CD14-positive monocyte (primary cell): ENCODE results near the gene CYP2C8. TPM values are rescaled to one million over a fixed set of nuclear protein-coding genes. Genes with fewer than 3 reads are reported as not detected.
"Not testable (repeated sequence)": the region's sequence is repeated elsewhere in the genome, so short reads cannot be mapped to it uniquely, and the experiment has no call there.

Experiments
- DNase-seq, 3 donors: peaks; one replicate each; pipeline ENCODE4 v3.0.0-alpha.2; 2011 to 2022
- H2AFZ ChIP-seq: 2 replicates; pipeline ENCODE4 v1.6.0; 2012; ENCODE audit warnings: mild to moderate bottlenecking, low read depth, low read length, inconsistent platforms; ENCODE audit not compliant: insufficient read depth, poor library complexity, severe bottlenecking
- H3K27ac ChIP-seq, 2 donors: 1 replicate in 1 of 2; 2 replicates in 1 of 2; pipeline ENCODE4 v1.5.1; 2012 to 2013; ENCODE audit warnings: low read length in 2 of 2, control low read depth in 1 of 2, inconsistent platforms in 1 of 2, low read depth in 1 of 2, mild to moderate bottlenecking in 1 of 2
- H3K27me3 ChIP-seq, 2 donors: one replicate each; pipeline versions ENCODE4 v1.6.0 to v1.6.1; 2011 to 2013; ENCODE audit warnings: low read length in 2 of 2; ENCODE audit not compliant: control insufficient read depth in 2 of 2, insufficient read depth in 2 of 2
- H3K36me3 ChIP-seq, 2 donors: replicated peaks in 1 of 2; 1 replicate in 1 of 2; 2 replicates in 1 of 2; pipeline versions ENCODE4 v1.5.1 to v1.6.1; 2012 to 2013; ENCODE audit warnings: low read length in 2 of 2, control low read depth in 1 of 2, inconsistent platforms in 1 of 2, mild to moderate bottlenecking in 1 of 2; ENCODE audit not compliant: insufficient read depth in 2 of 2, control insufficient read depth in 1 of 2
- H3K4me1 ChIP-seq, 2 donors: 1 replicate in 1 of 2; 2 replicates in 1 of 2; pipeline versions ENCODE4 v1.5.1 to v1.6.1; 2012 to 2013; ENCODE audit warnings: low read length in 2 of 2, control low read depth in 1 of 2, inconsistent platforms in 1 of 2, mild to moderate bottlenecking in 1 of 2, moderate library complexity in 1 of 2; ENCODE audit not compliant: insufficient read depth in 2 of 2, control insufficient read depth in 1 of 2
- H3K4me2 ChIP-seq: replicated peaks from 2 replicates; pipeline ENCODE3; 2012; ENCODE audit warnings: low read length, moderate library complexity, mild to moderate bottlenecking; ENCODE audit not compliant: poor library complexity, severe bottlenecking; ENCODE audit errors: extremely low read depth
- H3K4me3 ChIP-seq, 3 experiments: fragments of 200-600 bp in 1 of 3; sonication (generic) in 1 of 3; replicated peaks in 1 of 3; 1 replicate in 2 of 3; 2 replicates in 1 of 3; pipeline ENCODE4 v1.5.1; 2011 to 2013; ENCODE audit warnings: low read length in 3 of 3, mild to moderate bottlenecking in 3 of 3, control low read depth in 2 of 3, low read depth in 2 of 3, inconsistent platforms in 1 of 3, moderate library complexity in 1 of 3
- H3K79me2 ChIP-seq: 2 replicates; pipeline ENCODE4 v1.6.0; 2012; ENCODE audit warnings: mild to moderate bottlenecking, control low read depth, inconsistent platforms, low read length, moderate library complexity; ENCODE audit not compliant: insufficient read depth
- H3K9ac ChIP-seq: 2 replicates; pipeline ENCODE4 v1.6.0; 2017; ENCODE audit warnings: low read length, mild to moderate bottlenecking; ENCODE audit not compliant: insufficient read depth, poor library complexity, severe bottlenecking
- H3K9me3 ChIP-seq, 2 donors: replicated peaks in 1 of 2; 1 replicate in 1 of 2; 2 replicates in 1 of 2; pipeline versions ENCODE4 v1.5.1 to v1.6.1; 2012 to 2013; ENCODE audit warnings: low read length in 2 of 2, control low read depth in 1 of 2; ENCODE audit not compliant: control insufficient read depth in 1 of 2, insufficient read depth in 1 of 2
- H4K20me1 ChIP-seq: 2 replicates; pipeline ENCODE4 v1.6.0; 2012; ENCODE audit warnings: mild to moderate bottlenecking, low read length, control low read depth, moderate library complexity; ENCODE audit not compliant: insufficient read depth
- H3K27ac Mint-ChIP-seq, 7 donors: one replicate each; pipeline ENCODE4 v1.8.0; 2020; ENCODE audit warnings: mild to moderate bottlenecking in 7 of 7, mixed read lengths in 7 of 7, moderate library complexity in 6 of 7, inconsistent platforms in 2 of 7
- H3K27me3 Mint-ChIP-seq, 3 donors: one replicate each; pipeline ENCODE4 v1.8.0; 2021 to 2022; ENCODE audit warnings: low read depth in 3 of 3, mild to moderate bottlenecking in 3 of 3, mixed read lengths in 3 of 3, moderate library complexity in 3 of 3, inconsistent platforms in 1 of 3
- H3K36me3 Mint-ChIP-seq, 2 donors: one replicate each; pipeline ENCODE4 v1.8.0; 2020; ENCODE audit warnings: mixed read lengths in 2 of 2, inconsistent platforms in 1 of 2, mild to moderate bottlenecking in 1 of 2
- H3K4me1 Mint-ChIP-seq: one replicate; pipeline ENCODE4 v1.8.0; 2020; ENCODE audit warnings: mild to moderate bottlenecking, mixed read lengths
- H3K4me3 Mint-ChIP-seq, 2 donors: one replicate each; pipeline ENCODE4 v1.8.0; 2020; ENCODE audit warnings: mild to moderate bottlenecking in 2 of 2, mixed read lengths in 2 of 2, moderate library complexity in 1 of 2
- H3K9me3 Mint-ChIP-seq, 7 donors: one replicate each; pipeline ENCODE4 v1.8.0; 2020 to 2022; ENCODE audit warnings: mixed read lengths in 7 of 7, mild to moderate bottlenecking in 6 of 7, moderate library complexity in 6 of 7, inconsistent platforms in 2 of 7
- CTCF ChIP-seq: fragments of 200-600 bp; IDR thresholded peaks from one replicate; pipeline ENCODE4 v1.8.0; 2022; ENCODE audit warnings: antibody characterized with exemption, mild to moderate bottlenecking
- WGBS: methylation state at CpG from one replicate; pipeline ENCODE4 v1.1.5; 2013; ENCODE audit warnings: missing lambda C conversion rate; ENCODE audit not compliant: insufficient coverage; 5-methylcytosine and 5-hydroxymethylcytosine counted together
- intact Hi-C, 2 donors: fragments of 100-400 bp; cut with micrococcal nuclease; formaldehyde crosslinking; loops; one replicate each; pipeline versions ENCODE4 v1.15.0 to v1.15.1; 2023
- polyA plus RNA-seq, 3 donors: library from polyadenylated mRNA; depleted of rRNA in 1 of 3; unstranded in 2 of 3; stranded (reverse) in 1 of 3; fragments of 300-500 nt in 2 of 3; fragments of >200 nt in 1 of 3; fragmentation: Illumina TruSeq in 2 of 3; gene quantifications; 1 replicate in 2 of 3; 2 replicates in 1 of 3; pipeline ENCODE4 v1.2.3, GENCODE V29; 2012 to 2021

The CYP2C8 gene
- polyA plus RNA-seq, 3 donors: not detected

DNA sequence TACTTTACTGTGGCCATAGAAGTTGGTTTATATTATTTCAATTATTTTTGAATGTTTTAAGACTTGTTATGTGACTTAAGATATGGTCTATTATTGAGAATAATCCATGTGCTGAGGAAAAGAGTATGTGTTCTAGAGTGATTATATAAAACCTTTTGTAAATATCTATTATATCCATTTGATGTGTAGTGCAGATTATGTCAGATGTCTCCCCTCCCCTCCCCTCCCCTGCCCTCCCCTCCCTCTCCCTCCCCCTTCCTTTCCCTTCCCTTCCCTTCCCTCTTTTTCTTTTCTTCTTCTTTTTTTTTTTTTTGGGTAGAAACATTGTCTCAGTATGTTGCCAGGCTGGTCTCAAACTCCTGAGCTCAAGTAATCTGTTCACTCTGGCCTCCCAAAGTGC lies 8.3 kb upstream of the CYP2C8 start:
- no peak overlapping the region for H3K4me3 Mint-ChIP-seq
- TF ChIP-seq CTCF: no peak

DNA sequence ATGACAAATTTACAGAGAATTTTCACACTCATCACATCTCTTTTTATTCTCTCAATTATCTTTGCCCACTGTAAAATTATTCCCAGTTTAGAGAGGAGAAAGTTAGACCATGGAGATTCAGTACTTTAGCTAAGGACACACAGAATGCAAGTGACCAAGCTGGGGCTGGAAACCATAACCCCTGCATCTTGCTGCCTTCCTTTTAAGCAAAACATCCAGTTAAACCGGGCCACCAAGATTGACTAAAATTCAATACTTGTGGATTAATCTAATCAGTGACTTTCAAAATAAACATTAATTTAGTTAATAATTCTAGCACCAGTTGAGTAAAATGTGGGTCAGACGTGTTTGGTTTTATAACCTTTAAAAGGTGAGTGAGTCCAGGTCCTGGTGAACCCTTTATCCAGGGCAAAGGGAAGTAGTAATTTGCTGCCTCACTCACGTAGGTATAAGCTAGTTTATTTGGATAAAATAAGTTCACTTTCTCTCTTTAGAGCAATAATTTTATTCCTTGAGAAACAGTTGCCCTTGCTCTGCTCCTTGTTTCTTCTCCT lies 1.9 kb upstream of the CYP2C8 start:
- no peak overlapping the region for H3K4me3 ChIP-seq
- no peak overlapping the region for H3K27ac ChIP-seq
- no peak for DNase-seq
- intact Hi-C loops: no loop called here
- no CpG with 5 or more reads among the region's 3 CpGs for WGBS
- H3K27me3 Mint-ChIP-seq: no peaks in the 10 kb centered on the region
- H3K9me3 ChIP-seq: no peaks in the 10 kb centered on the region
- H3K9me3 Mint-ChIP-seq: peaks cover 0 to 2% (median 0%) of the 10 kb centered on the region in 7 donors
- no peak overlapping the region for H3K9ac ChIP-seq
- H4K20me1 ChIP-seq: no peaks in the 10 kb centered on the region
- no peaks in the 10 kb centered on the region for H3K79me2 ChIP-seq
- H2AFZ ChIP-seq: no peak overlapping the region
- H3K27ac Mint-ChIP-seq: no peak overlapping the region
- H3K4me1 ChIP-seq: no peaks in the 10 kb centered on the region
- H3K4me2 ChIP-seq: no peak overlapping the region
- H3K4me3 Mint-ChIP-seq: no peak overlapping the region
- TF ChIP-seq CTCF: no peak
- H3K36me3 Mint-ChIP-seq: no peaks in the 10 kb centered on the region
- H3K27me3 ChIP-seq: no peaks in the 10 kb centered on the region
- no peaks in the 10 kb centered on the region for H3K4me1 Mint-ChIP-seq
- no peaks in the 10 kb centered on the region for H3K36me3 ChIP-seq

More for the DNA sequence above, 8.3 kb upstream of the CYP2C8 start:
- H3K27ac Mint-ChIP-seq: no peak overlapping the region
- Histone ChIP-seq H3K4me2 (no peak overlapping the region), H3K27ac (no peak overlapping the region), H2AFZ (no peak overlapping the region), H3K9ac (no peak overlapping the region), H3K4me3 (no peak overlapping the region), H4K20me1 (no peaks in the 10 kb centered on the region), H3K79me2 (no peaks in the 10 kb centered on the region), H3K36me3 (no peaks in the 10 kb centered on the region), H3K4me1 (no peaks in the 10 kb centered on the region), H3K9me3 (peaks cover 0 to 6% of the 10 kb centered on the region in 2 donors), H3K27me3 (no peaks in the 10 kb centered on the region)
- peaks cover 0 to 2% (median 1%) of the 10 kb centered on the region in 3 donors for H3K27me3 Mint-ChIP-seq
- DNase-seq: no peak
- no peaks in the 10 kb centered on the region for H3K4me1 Mint-ChIP-seq
- no peaks in the 10 kb centered on the region for H3K36me3 Mint-ChIP-seq
- intact Hi-C loops: no loop called here
- H3K9me3 Mint-ChIP-seq: peaks cover 10 to 18% (median 15%) of the 10 kb centered on the region in 7 donors

DNA sequence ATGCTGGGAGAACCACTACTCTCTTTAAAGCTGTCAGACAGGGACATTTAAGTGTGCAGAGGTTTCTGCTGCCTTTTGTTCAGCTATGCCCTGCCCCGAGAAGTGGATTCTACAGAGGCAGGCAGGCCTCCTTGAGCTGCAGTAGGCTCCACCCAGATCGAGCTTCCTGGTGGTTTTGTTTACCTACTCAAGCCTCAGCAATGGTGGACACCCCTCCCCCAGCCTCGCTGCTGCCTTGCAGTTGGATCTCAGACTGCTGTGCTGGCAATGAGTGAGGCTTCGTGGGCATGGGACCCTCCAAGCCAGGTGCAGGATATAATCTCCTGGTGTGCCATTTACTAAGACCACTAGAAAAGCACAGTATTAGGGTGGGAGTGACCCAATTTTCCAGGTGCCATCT lies 5.2 kb downstream of the CYP2C8 start:
- peaks cover 6 to 20% (median 11%) of the 10 kb centered on the region in 7 donors for H3K9me3 Mint-ChIP-seq
- H3K27ac Mint-ChIP-seq, H3K27me3 Mint-ChIP-seq, H3K4me1 ChIP-seq, H3K27me3 ChIP-seq, H3K79me2 ChIP-seq, H3K36me3 ChIP-seq, intact Hi-C loops, H4K20me1 ChIP-seq, H3K9me3 ChIP-seq, H3K4me3 Mint-ChIP-seq, H3K4me1 Mint-ChIP-seq, H3K36me3 Mint-ChIP-seq, H3K27ac ChIP-seq, H3K4me3 ChIP-seq, H2AFZ ChIP-seq, H3K4me2 ChIP-seq, H3K9ac ChIP-seq, DNase-seq: not testable (repeated sequence)
- 90% methylated on average over 3 of the region's 4 CpGs for WGBS
